NT2/D1 (cell line): ENCODE data around the gene DRG2.

Experiments
- DNase-seq: peaks from one replicate; pipeline ENCODE4 v3.0.0-alpha.2; 2011; ENCODE audit warnings: low read depth, low spot score
- H3K27me3 ChIP-seq: 2 replicates; pipeline ENCODE4 v1.6.0; 2011; ENCODE audit warnings: mild to moderate bottlenecking; ENCODE audit not compliant: insufficient read length, insufficient read depth
- H3K36me3 ChIP-seq: 2 replicates; pipeline ENCODE4 v1.6.1; 2011; ENCODE audit warnings: mild to moderate bottlenecking, low read length, mixed read lengths; ENCODE audit not compliant: insufficient read depth, insufficient read length
- H3K4me1 ChIP-seq: 2 replicates; pipeline ENCODE4 v1.5.1; 2011; ENCODE audit not compliant: insufficient read depth, insufficient read length
- H3K4me3 ChIP-seq: 2 replicates; pipeline ENCODE4 v1.5.1; 2011; ENCODE audit warnings: low read depth; ENCODE audit not compliant: insufficient read length
- H3K9ac ChIP-seq: 2 replicates; pipeline ENCODE4 v1.6.0; 2011; ENCODE audit warnings: low read depth; ENCODE audit not compliant: insufficient read length
- H3K9me3 ChIP-seq: 2 replicates; pipeline ENCODE4 v1.5.1; 2011; ENCODE audit warnings: mild to moderate bottlenecking, low read length; ENCODE audit not compliant: insufficient read depth
- SUZ12 ChIP-seq: IDR thresholded peaks from 2 replicates; pipeline ENCODE4 v1.6.1; 2011; ENCODE audit not compliant: insufficient read length, insufficient read depth; ENCODE audit errors: extremely low read depth
- YY1 ChIP-seq: IDR thresholded peaks from 2 replicates; pipeline ENCODE4 v1.6.1; 2011; ENCODE audit not compliant: insufficient read length, insufficient read depth
- ZNF274 ChIP-seq: IDR thresholded peaks from 2 replicates; pipeline ENCODE4 v1.6.1; 2011; ENCODE audit warnings: mild to moderate bottlenecking, low read depth, low read length

DRG2 gene

DNA sequence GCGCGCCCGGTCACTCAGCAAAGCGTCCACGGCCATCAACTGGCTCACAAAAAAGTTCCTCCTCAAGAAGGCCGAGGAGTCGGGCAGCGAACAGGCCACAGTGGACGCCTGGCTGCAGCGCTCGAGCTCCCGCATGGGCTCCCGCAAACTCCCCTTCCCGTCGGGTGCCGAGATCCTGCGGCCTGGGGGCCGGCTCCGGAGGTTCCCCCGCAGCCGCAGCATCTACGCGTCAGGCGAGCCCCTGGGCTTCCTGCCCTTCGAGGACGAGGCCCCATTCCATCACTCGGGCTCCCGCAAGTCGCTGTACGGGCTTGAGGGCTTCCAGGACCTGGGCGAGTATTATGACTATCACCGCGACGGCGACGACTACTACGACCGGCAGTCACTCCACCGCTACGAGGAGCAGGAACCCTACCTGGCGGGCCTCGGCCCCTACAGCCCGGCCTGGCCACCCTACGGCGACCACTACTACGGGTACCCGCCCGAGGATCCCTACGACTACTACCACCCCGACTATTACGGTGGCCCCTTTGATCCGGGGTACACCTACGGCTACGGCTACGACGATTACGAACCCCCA lies 31.5 kb downstream of the DRG2 start:
- Histone ChIP-seq H3K4me1 (peaks cover 4% of the 10 kb centered on the region), H3K27me3 (no peaks in the 10 kb centered on the region), H3K9me3 (peaks cover 13% of the 10 kb centered on the region; the same call in 1 of the 2 replicates), H3K9ac (no peak overlapping the region), H3K4me3 (no peak overlapping the region), H3K36me3 (no peaks in the 10 kb centered on the region)
- no peak for DNase-seq
- TF ChIP-seq ZNF274, result no peak
- TF ChIP-seq SUZ12, result no peak

DNA sequence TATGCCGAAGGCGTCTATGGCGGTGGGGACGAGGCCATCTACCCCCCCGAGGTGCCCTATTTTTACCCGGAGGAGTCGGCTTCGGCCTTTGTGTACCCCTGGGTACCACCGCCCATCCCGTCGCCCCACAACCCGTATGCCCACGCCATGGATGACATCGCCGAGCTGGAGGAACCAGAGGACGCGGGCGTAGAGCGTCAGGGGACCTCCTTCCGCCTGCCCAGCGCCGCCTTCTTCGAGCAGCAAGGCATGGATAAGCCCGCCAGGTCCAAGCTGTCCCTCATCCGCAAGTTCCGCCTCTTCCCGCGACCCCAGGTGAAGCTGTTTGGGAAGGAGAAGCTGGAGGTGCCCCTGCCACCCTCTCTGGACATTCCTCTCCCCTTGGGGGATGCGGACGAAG lies 32.2 kb downstream of the DRG2 start:
- no peaks in the 10 kb centered on the region for H3K36me3 ChIP-seq
- no peak overlapping the region for H3K9ac ChIP-seq
- TF ChIP-seq ZNF274, result no peak
- TF ChIP-seq SUZ12, result no peak
- no peak for TF ChIP-seq YY1
- peaks cover 13% of the 10 kb centered on the region; the same call in 1 of the 2 replicates for H3K9me3 ChIP-seq
- no peak overlapping the region for H3K4me3 ChIP-seq
- DNase-seq, result no peak
- no peaks in the 10 kb centered on the region for H3K27me3 ChIP-seq
- H3K4me1 ChIP-seq, result peaks cover 4% of the 10 kb centered on the region

GRCh38 chr17:18120461-18121017 lies 32.8 kb downstream of the DRG2 start:
- no peak overlapping the region for H3K4me3 ChIP-seq
- no peaks in the 10 kb centered on the region for H3K36me3 ChIP-seq
- H3K4me1 ChIP-seq, result peaks cover 4% of the 10 kb centered on the region
- H3K27me3 ChIP-seq, result no peaks in the 10 kb centered on the region
- H3K9ac ChIP-seq, result no peak overlapping the region
- no peak for DNase-seq
- peaks cover 13% of the 10 kb centered on the region; the same call in 1 of the 2 replicates for H3K9me3 ChIP-seq
- TF ChIP-seq SUZ12, result no peak
- TF ChIP-seq ZNF274, result no peak

GRCh38 chr17:18121144-18121910 lies 33.6 kb downstream of the DRG2 start:
- Histone ChIP-seq H3K4me3 (no peak overlapping the region), H3K9ac (no peak overlapping the region), H3K36me3 (no peaks in the 10 kb centered on the region), H3K4me1 (peaks cover 4% of the 10 kb centered on the region), H3K9me3 (peaks cover 13% of the 10 kb centered on the region; the same call in 1 of the 2 replicates), H3K27me3 (no peaks in the 10 kb centered on the region)
- DNase-seq, result no peak
- no peak for TF ChIP-seq YY1
- no peak for TF ChIP-seq SUZ12
- no peak for TF ChIP-seq ZNF274

GRCh38 chr17:18122990-18123753 lies 35.4 kb downstream of the DRG2 start:
- H3K9me3 ChIP-seq, result peaks cover 13% of the 10 kb centered on the region; the same call in 1 of the 2 replicates
- no peak for DNase-seq
- H3K27me3 ChIP-seq, result no peaks in the 10 kb centered on the region
- H3K4me1 ChIP-seq, result no peaks in the 10 kb centered on the region
- TF ChIP-seq YY1, result no peak
- no peak for TF ChIP-seq ZNF274
- no peak for TF ChIP-seq SUZ12
- no peak overlapping the region for H3K9ac ChIP-seq
- H3K4me3 ChIP-seq, result no peak overlapping the region
- H3K36me3 ChIP-seq, result no peaks in the 10 kb centered on the region

GRCh38 chr17:18124345-18125126 lies 36.8 kb downstream of the DRG2 start:
- H3K27me3 ChIP-seq, result no peaks in the 10 kb centered on the region
- H3K4me3 ChIP-seq, result no peak overlapping the region
- H3K9me3 ChIP-seq, result peaks cover 7% of the 10 kb centered on the region; the same call in 1 of the 2 replicates
- no peaks in the 10 kb centered on the region for H3K4me1 ChIP-seq
- H3K9ac ChIP-seq, result no peak overlapping the region
- no peaks in the 10 kb centered on the region for H3K36me3 ChIP-seq
- TF ChIP-seq YY1 (no peak), ZNF274 (no peak), SUZ12 (no peak)
- DNase-seq, result no peak
